Measurements from ENCODE around the gene KCNG1. TPM values are rescaled to one million over a fixed set of nuclear protein-coding genes. Genes with fewer than 3 reads are reported as not detected.

The KCNG1 gene, protein sequence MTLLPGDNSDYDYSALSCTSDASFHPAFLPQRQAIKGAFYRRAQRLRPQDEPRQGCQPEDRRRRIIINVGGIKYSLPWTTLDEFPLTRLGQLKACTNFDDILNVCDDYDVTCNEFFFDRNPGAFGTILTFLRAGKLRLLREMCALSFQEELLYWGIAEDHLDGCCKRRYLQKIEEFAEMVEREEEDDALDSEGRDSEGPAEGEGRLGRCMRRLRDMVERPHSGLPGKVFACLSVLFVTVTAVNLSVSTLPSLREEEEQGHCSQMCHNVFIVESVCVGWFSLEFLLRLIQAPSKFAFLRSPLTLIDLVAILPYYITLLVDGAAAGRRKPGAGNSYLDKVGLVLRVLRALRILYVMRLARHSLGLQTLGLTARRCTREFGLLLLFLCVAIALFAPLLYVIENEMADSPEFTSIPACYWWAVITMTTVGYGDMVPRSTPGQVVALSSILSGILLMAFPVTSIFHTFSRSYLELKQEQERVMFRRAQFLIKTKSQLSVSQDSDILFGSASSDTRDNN
- total RNA-seq, result 1 to 10 TPM; 2.6 to 5.2 TPM
- 10 to 100 TPM; 10.2 to 10.4 TPM for polyA plus RNA-seq (ENCODE audit: insufficient read length in 2 of 2)
- long read RNA-seq, donor 1, partial matches to known transcripts, result 0 of 2 reads
- long read RNA-seq, donor 1, other reads (novel, unspliced or antisense), result 0 of 2 reads
- long read RNA-seq, donor 2, partial matches to known transcripts, result 0 of 1 reads
- long read RNA-seq, donor 2, other reads (novel, unspliced or antisense), result 0 of 1 reads
- long read RNA-seq, donor 3, partial matches to known transcripts, result 0 of 3 reads
- long read RNA-seq, donor 3, other reads (novel, unspliced or antisense), result 0 of 3 reads
- long read RNA-seq, donor 4, result 0 reads

- Histone ChIP-seq H3K27ac (ENCODE audit: low read depth, low read length) (no peak within 1 kb of the TSS), H3K4me3 (ENCODE audit: low read depth, low read length) (peak within 1 kb of the TSS; percentile 33), H3K36me3 (ENCODE audit: control insufficient read depth, insufficient read depth, low read length) (no peaks in the 10 kb centered on the region), H3K4me1 (ENCODE audit: control insufficient read depth, insufficient read depth, low read length) (peaks cover 25% of the 10 kb centered on the region), H3K27me3 (ENCODE audit: control insufficient read depth, insufficient read depth, low read length) (peaks cover 49% of the 10 kb centered on the region), H3K9me3 (ENCODE audit: control insufficient read depth, insufficient read depth, low read length) (no peaks in the 10 kb centered on the region)
- under 1% methylated on average over 108 of the region's 108 CpGs for WGBS (ENCODE audit: insufficient coverage)
- peak in 4 of 6 donors; percentile 38 to 92 (median 61) for DNase-seq (ENCODE audit: low read depth in 4 of 6, low spot score in 6 of 6)
Observed at GRCh38 chr20:51022803-51023616, at the start of gene KCNG1. Gene KCNG1 (minus strand): TSS chr20:51023107. CDS start chr20:51010338, 12,769 bp downstream.

GRCh38 chr20:51070621-51071020 is 47.7 kb upstream of the KCNG1 start:
- no CpG with 5 or more reads among the region's 4 CpGs for WGBS (ENCODE audit: insufficient coverage)

DNA sequence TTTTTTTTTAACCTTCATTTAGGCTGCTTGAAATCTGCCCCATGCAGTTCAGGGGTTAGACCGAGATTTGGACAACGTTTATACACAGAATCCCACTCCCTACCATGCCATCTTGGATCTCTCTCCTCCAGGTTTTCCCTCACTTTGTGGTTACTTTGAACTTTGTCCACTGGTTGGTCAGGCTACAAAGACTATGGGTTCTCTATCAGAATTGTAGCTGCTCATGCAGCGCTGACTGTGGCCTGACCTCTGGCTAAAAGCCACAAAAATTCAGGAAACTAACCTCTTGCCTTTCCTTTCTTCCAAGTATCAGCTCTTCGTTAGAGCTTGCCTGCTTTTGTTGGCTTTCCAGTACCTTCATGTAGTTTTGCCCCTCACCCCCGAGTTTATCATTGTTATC is 44.9 kb upstream of the KCNG1 start:
- Histone ChIP-seq H3K4me3 (ENCODE audit: low read depth, low read length) (no peak overlapping the region), H3K27ac (ENCODE audit: low read depth, low read length) (no peak overlapping the region), H3K4me1 (ENCODE audit: control insufficient read depth, insufficient read depth, low read length) (no peaks in the 10 kb centered on the region), H3K9me3 (ENCODE audit: control insufficient read depth, insufficient read depth, low read length) (no peaks in the 10 kb centered on the region), H3K36me3 (ENCODE audit: control insufficient read depth, insufficient read depth, low read length) (no peaks in the 10 kb centered on the region), H3K27me3 (ENCODE audit: control insufficient read depth, insufficient read depth, low read length) (no peaks in the 10 kb centered on the region)
- no peak for DNase-seq (ENCODE audit: low read depth in 4 of 6, low spot score in 6 of 6)
- 83% methylated on average over 3 of the region's 5 CpGs for WGBS (ENCODE audit: insufficient coverage)

More at GRCh38 chr20:51070621-51071020, 47.7 kb upstream of the KCNG1 start:
- DNase-seq (ENCODE audit: low read depth in 4 of 6, low spot score in 6 of 6), result no peak
- Histone ChIP-seq H3K4me3 (ENCODE audit: low read depth, low read length) (no peak overlapping the region), H3K9me3 (ENCODE audit: control insufficient read depth, insufficient read depth, low read length) (peaks cover 2% of the 10 kb centered on the region), H3K27ac (ENCODE audit: low read depth, low read length) (no peak overlapping the region), H3K36me3 (ENCODE audit: control insufficient read depth, insufficient read depth, low read length) (no peaks in the 10 kb centered on the region), H3K27me3 (ENCODE audit: control insufficient read depth, insufficient read depth, low read length) (no peaks in the 10 kb centered on the region), H3K4me1 (ENCODE audit: control insufficient read depth, insufficient read depth, low read length) (no peaks in the 10 kb centered on the region)

- 93% methylated on average over 2 of the region's 4 CpGs for WGBS (ENCODE audit: insufficient coverage)
- Histone ChIP-seq H3K36me3 (ENCODE audit: control insufficient read depth, insufficient read depth, low read length) (no peaks in the 10 kb centered on the region), H3K27me3 (ENCODE audit: control insufficient read depth, insufficient read depth, low read length) (no peaks in the 10 kb centered on the region), H3K27ac (ENCODE audit: low read depth, low read length) (no peak overlapping the region), H3K9me3 (ENCODE audit: control insufficient read depth, insufficient read depth, low read length) (no peaks in the 10 kb centered on the region), H3K4me1 (ENCODE audit: control insufficient read depth, insufficient read depth, low read length) (peaks cover under 1% of the 10 kb centered on the region), H3K4me3 (ENCODE audit: low read depth, low read length) (no peak overlapping the region)
- no peak for DNase-seq (ENCODE audit: low read depth in 4 of 6, low spot score in 6 of 6)
Observed at GRCh38 chr20:51065615-51066014, 42.7 kb upstream of the KCNG1 start.

DNA sequence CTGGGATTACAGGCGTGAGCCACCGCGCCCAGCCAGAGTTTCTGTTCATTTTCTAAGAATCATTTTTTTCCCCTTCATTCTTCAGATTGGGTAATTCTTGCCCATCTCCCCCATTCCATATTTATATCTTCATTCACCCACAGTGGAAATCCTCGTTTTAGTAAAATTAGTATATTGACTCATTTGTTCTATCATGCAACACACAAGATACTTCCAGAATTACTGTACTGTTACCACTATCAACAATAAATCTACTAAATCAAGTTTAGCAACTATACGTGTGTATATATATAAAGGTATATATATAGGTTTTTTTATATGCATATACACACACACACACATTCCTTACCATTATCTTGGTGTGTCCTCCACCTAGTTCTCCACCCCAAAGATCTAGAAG is 41.2 kb upstream of the KCNG1 start:
- Histone ChIP-seq H3K27me3 (ENCODE audit: control insufficient read depth, insufficient read depth, low read length) (no peaks in the 10 kb centered on the region), H3K36me3 (ENCODE audit: control insufficient read depth, insufficient read depth, low read length) (no peaks in the 10 kb centered on the region), H3K4me1 (ENCODE audit: control insufficient read depth, insufficient read depth, low read length) (peaks cover 6% of the 10 kb centered on the region), H3K4me3 (ENCODE audit: low read depth, low read length) (no peak overlapping the region), H3K27ac (ENCODE audit: low read depth, low read length) (no peak overlapping the region), H3K9me3 (ENCODE audit: control insufficient read depth, insufficient read depth, low read length) (no peaks in the 10 kb centered on the region)
- 94% methylated on average over 3 of the region's 5 CpGs for WGBS (ENCODE audit: insufficient coverage)
- DNase-seq (ENCODE audit: low read depth in 4 of 6, low spot score in 6 of 6), result no peak

DNA sequence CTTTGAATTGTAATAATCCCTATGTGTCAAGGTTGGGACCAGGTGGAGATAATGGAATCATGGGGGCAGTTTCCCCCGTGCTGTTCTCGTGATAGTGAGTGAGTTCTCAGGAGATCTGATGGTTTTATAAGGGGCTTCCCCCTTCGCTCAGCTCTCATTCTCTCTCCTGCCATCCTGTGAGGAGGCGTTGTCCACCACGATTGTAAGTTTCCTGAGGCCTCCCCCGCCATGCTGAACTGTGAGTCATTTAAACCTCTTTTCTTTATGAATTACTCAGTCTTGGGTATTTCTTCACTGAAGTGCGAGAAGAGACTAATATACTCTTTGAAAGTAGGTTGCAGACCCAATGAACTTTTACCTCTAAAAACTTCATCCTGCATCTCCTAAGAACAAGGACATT is 39.2 kb upstream of the KCNG1 start:
- no peak overlapping the region for H3K4me3 ChIP-seq (ENCODE audit: low read depth, low read length)
- WGBS (ENCODE audit: insufficient coverage), result no CpG with 5 or more reads among the region's 7 CpGs
- no peaks in the 10 kb centered on the region for H3K36me3 ChIP-seq (ENCODE audit: control insufficient read depth, insufficient read depth, low read length)
- no peaks in the 10 kb centered on the region for H3K27me3 ChIP-seq (ENCODE audit: control insufficient read depth, insufficient read depth, low read length)
- H3K27ac ChIP-seq (ENCODE audit: low read depth, low read length), result no peak overlapping the region
- no peaks in the 10 kb centered on the region for H3K9me3 ChIP-seq (ENCODE audit: control insufficient read depth, insufficient read depth, low read length)
- DNase-seq (ENCODE audit: low read depth in 4 of 6, low spot score in 6 of 6), result no peak
- peaks cover 13% of the 10 kb centered on the region for H3K4me1 ChIP-seq (ENCODE audit: control insufficient read depth, insufficient read depth, low read length)

GRCh38 chr20:51061418-51062045 is 38.6 kb upstream of the KCNG1 start:
- Histone ChIP-seq H3K27ac (ENCODE audit: low read depth, low read length) (no peak overlapping the region), H3K9me3 (ENCODE audit: control insufficient read depth, insufficient read depth, low read length) (no peaks in the 10 kb centered on the region), H3K4me3 (ENCODE audit: low read depth, low read length) (no peak overlapping the region), H3K4me1 (ENCODE audit: control insufficient read depth, insufficient read depth, low read length) (peaks cover 13% of the 10 kb centered on the region), H3K27me3 (ENCODE audit: control insufficient read depth, insufficient read depth, low read length) (no peaks in the 10 kb centered on the region), H3K36me3 (ENCODE audit: control insufficient read depth, insufficient read depth, low read length) (no peaks in the 10 kb centered on the region)
- DNase-seq (ENCODE audit: low read depth in 4 of 6, low spot score in 6 of 6), result no peak
- whole genome bisulfite sequencing (ENCODE audit: insufficient coverage), result 88% methylated on average over 4 of the region's 5 CpGs

- DNase-seq (ENCODE audit: low read depth in 4 of 6, low spot score in 6 of 6), result no peak
- H3K36me3 ChIP-seq (ENCODE audit: control insufficient read depth, insufficient read depth, low read length), result no peaks in the 10 kb centered on the region
- H3K27ac ChIP-seq (ENCODE audit: low read depth, low read length), result no peak overlapping the region
- H3K4me1 ChIP-seq (ENCODE audit: control insufficient read depth, insufficient read depth, low read length), result peaks cover 13% of the 10 kb centered on the region
- H3K4me3 ChIP-seq (ENCODE audit: low read depth, low read length), result no peak overlapping the region
- H3K9me3 ChIP-seq (ENCODE audit: control insufficient read depth, insufficient read depth, low read length), result no peaks in the 10 kb centered on the region
- WGBS (ENCODE audit: insufficient coverage), result 52% methylated on average over 5 of the region's 5 CpGs
- H3K27me3 ChIP-seq (ENCODE audit: control insufficient read depth, insufficient read depth, low read length), result no peaks in the 10 kb centered on the region
Observed at GRCh38 chr20:51060301-51060700, 37.4 kb upstream of the KCNG1 start.

- H3K27ac ChIP-seq (ENCODE audit: low read depth, low read length), result no peak overlapping the region
- 71% methylated on average over 1 of the region's 1 CpG for WGBS (ENCODE audit: insufficient coverage)
- no peak overlapping the region for H3K4me3 ChIP-seq (ENCODE audit: low read depth, low read length)
- H3K27me3 ChIP-seq (ENCODE audit: control insufficient read depth, insufficient read depth, low read length), result no peaks in the 10 kb centered on the region
- peaks cover 13% of the 10 kb centered on the region for H3K4me1 ChIP-seq (ENCODE audit: control insufficient read depth, insufficient read depth, low read length)
- no peaks in the 10 kb centered on the region for H3K9me3 ChIP-seq (ENCODE audit: control insufficient read depth, insufficient read depth, low read length)
- no peak for DNase-seq (ENCODE audit: low read depth in 4 of 6, low spot score in 6 of 6)
- H3K36me3 ChIP-seq (ENCODE audit: control insufficient read depth, insufficient read depth, low read length), result no peaks in the 10 kb centered on the region
Observed at GRCh38 chr20:51059862-51060261, 37.0 kb upstream of the KCNG1 start.
